Mesothelial cell of epicardium (in vitro differentiated cells): ENCODE results near the gene LNP1. TPM values are rescaled to one million over a fixed set of nuclear protein-coding genes. Genes with fewer than 3 reads are reported as not detected.

Source experiments
- DNase-seq, 2 experiments: peaks; one replicate each; pipeline ENCODE4 v3.0.0; 2021; ENCODE audit warnings: low spot score in 2 of 2; ENCODE audit not compliant: unreplicated experiment in 2 of 2
- H3K27ac Mint-ChIP-seq: 2 replicates; pipeline ENCODE4 v1.8.0; 2021; ENCODE audit warnings: mixed read lengths
- H3K27me3 Mint-ChIP-seq: 2 replicates; pipeline ENCODE4 v1.8.0; 2021; ENCODE audit warnings: low read depth, mixed read lengths
- H3K36me3 Mint-ChIP-seq: 2 replicates; pipeline ENCODE4 v1.8.0; 2021; ENCODE audit warnings: mixed read lengths
- H3K4me1 Mint-ChIP-seq: 2 replicates; pipeline ENCODE4 v1.8.0; 2021; ENCODE audit warnings: mixed read lengths
- H3K4me3 Mint-ChIP-seq: 2 replicates; pipeline ENCODE4 v1.8.0; 2021; ENCODE audit warnings: mild to moderate bottlenecking, moderate library complexity, mixed read lengths
- H3K9me3 Mint-ChIP-seq: 2 replicates; pipeline ENCODE4 v1.8.0; 2021; ENCODE audit warnings: mixed read lengths
- total RNA-seq: library from RNA; stranded (reverse); gene quantifications from 3 replicates; pipeline ENCODE4 v1.2.1, GENCODE V29; 2021
- TF ChIP-seq, protein P1 (sequence below): fragments of 200-600 bp; sonication (generic); IDR thresholded peaks from one replicate; pipeline ENCODE4 v1.5.0; 2021; ENCODE audit warnings: antibody characterized with exemption; ENCODE audit not compliant: unreplicated experiment

LNP1 gene
- total RNA-seq, 1 donor from 2014 or later: 4.3 TPM

DNA sequence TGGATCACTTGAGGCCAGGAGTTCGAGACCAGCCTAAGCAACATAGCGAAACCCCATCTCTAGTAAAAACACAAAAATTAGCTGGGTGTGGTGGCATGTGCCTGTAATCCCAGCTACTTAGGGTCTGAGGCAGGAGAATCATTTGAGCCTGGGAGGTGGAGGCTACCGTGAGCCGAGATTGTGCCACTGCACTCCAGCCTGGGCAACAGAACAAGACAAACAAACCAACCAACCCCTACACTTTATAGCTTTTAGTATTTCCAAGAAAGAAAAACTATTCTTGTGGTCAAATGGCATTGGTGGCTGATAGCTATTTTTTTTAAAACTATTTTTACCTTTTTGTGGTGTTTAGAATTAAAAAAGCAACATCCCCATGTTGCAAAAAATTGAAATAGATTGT lies 98.3 kb downstream of the LNP1 start:
- no peak for DNase-seq
- TF ChIP-seq, protein P1, sequence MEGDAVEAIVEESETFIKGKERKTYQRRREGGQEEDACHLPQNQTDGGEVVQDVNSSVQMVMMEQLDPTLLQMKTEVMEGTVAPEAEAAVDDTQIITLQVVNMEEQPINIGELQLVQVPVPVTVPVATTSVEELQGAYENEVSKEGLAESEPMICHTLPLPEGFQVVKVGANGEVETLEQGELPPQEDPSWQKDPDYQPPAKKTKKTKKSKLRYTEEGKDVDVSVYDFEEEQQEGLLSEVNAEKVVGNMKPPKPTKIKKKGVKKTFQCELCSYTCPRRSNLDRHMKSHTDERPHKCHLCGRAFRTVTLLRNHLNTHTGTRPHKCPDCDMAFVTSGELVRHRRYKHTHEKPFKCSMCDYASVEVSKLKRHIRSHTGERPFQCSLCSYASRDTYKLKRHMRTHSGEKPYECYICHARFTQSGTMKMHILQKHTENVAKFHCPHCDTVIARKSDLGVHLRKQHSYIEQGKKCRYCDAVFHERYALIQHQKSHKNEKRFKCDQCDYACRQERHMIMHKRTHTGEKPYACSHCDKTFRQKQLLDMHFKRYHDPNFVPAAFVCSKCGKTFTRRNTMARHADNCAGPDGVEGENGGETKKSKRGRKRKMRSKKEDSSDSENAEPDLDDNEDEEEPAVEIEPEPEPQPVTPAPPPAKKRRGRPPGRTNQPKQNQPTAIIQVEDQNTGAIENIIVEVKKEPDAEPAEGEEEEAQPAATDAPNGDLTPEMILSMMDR: no peak
- Mint-ChIP-seq H3K9me3 (peaks cover 4% of the 10 kb centered on the region), H3K27ac (no peak overlapping the region), H3K36me3 (peaks cover 4% of the 10 kb centered on the region), H3K27me3 (peaks cover 15% of the 10 kb centered on the region), H3K4me1 (peaks cover 5% of the 10 kb centered on the region), H3K4me3 (no peak overlapping the region)

DNA sequence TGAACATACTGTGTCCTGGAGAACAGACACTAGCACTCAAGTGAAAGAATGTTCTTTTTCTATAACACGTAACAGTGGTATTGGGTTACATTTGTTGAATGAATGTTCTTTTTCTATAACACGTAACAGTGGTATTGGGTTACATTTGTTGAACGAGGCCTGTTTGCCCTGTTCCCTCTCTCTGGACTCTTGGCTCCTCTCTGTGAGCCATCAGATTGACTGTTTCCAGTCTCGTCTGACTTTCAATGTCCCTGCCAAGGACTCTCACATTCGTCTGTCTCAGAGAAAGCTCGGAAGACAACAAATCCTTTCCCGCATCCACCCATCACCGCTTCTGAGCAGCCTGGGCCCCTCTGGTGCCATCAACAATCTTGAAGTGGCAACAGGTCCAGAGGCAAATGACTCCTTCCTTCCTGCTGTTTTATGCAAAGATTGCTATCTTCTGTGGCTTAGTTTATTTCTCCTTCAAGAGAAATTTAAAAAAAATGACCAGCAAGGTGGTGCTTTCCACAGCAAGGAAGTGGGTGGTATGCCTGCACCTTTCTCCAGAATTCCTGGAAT lies 99.1 kb downstream of the LNP1 start:
- H3K27ac Mint-ChIP-seq: peak overlapping the region; percentile 79
- no peak for DNase-seq
- TF ChIP-seq, protein P1: no peak
- H3K36me3 Mint-ChIP-seq: peaks cover 4% of the 10 kb centered on the region
- no peak overlapping the region for H3K4me3 Mint-ChIP-seq
- H3K27me3 Mint-ChIP-seq: peaks cover 13% of the 10 kb centered on the region
- H3K9me3 Mint-ChIP-seq: peaks cover 4% of the 10 kb centered on the region
- peaks cover 5% of the 10 kb centered on the region for H3K4me1 Mint-ChIP-seq

DNA sequence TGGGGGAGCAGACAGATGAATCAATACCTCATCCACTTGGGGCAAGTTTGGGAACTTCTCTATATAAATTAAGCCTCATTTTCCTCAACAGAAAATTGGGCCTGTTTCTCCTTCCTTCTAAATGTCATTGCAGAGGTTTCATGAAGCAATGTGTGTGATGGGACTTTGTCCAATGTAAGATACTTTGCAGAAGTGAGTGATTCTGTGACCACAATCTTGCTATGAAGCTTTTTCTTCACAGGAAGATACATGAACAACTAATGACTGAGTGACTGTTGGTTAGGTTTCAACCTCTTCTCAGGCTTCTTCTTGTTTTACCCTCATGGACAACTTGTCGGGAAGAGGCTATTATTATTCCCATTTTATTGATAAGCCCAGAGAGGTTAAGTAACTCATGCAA lies 102.1 kb downstream of the LNP1 start:
- H3K27ac Mint-ChIP-seq: no peak overlapping the region
- peaks cover 21% of the 10 kb centered on the region for H3K27me3 Mint-ChIP-seq
- TF ChIP-seq, protein P1: no peak
- H3K36me3 Mint-ChIP-seq: peaks cover 12% of the 10 kb centered on the region
- no peak for DNase-seq
- H3K4me1 Mint-ChIP-seq: peaks cover 5% of the 10 kb centered on the region
- peaks cover 21% of the 10 kb centered on the region for H3K9me3 Mint-ChIP-seq
- no peak overlapping the region for H3K4me3 Mint-ChIP-seq

Other genes with a start within 250 kb of the LNP1 start
- 31.6 to 34.0 TPM (median 32.7 TPM) in 3 replicates for gene TBC1D23, start 140.5 kb upstream of the LNP1 start, total RNA-seq
- 50.1 to 57.6 TPM (median 56.4 TPM) in 3 replicates for gene NIT2, start 66.8 kb upstream of the LNP1 start, total RNA-seq
- 36.5 to 37.3 TPM (median 37.1 TPM) in 3 replicates for gene TOMM70, start 450 bp upstream of the LNP1 start, total RNA-seq
- gene TMEM45A, start 91.1 kb downstream of the LNP1 start, total RNA-seq: 20.8 to 25.7 TPM (median 24.0 TPM) in 3 replicates
- gene ADGRG7, start 208.1 kb downstream of the LNP1 start, total RNA-seq: not detected in 3 replicates